SK-N-SH (cell line): ENCODE results near the gene SNED1.

Experiments used
- ELF1 ChIP-seq: IDR thresholded peaks from 2 replicates; pipeline ENCODE4 v1.4.0; 2012
- EP300 ChIP-seq, 2 experiments: IDR thresholded peaks; 2 replicates each; pipeline versions ENCODE4 v1.4.0 to v1.6.1; 2012; ENCODE audit warnings: borderline replicate concordance in 1 of 2, low read depth in 1 of 2, low read length in 1 of 2
- FOSL2 ChIP-seq: IDR thresholded peaks from 2 replicates; pipeline ENCODE4 v1.4.0; 2012; ENCODE audit warnings: low read depth, mild to moderate bottlenecking, moderate library complexity, borderline replicate concordance
- IRF3 ChIP-seq: fragments of 150-350 bp; IDR thresholded peaks from 2 replicates; pipeline ENCODE4 v1.6.1; 2016; ENCODE audit warnings: mild to moderate bottlenecking, low read depth, low read length
- NFIC ChIP-seq: IDR thresholded peaks from 2 replicates; pipeline ENCODE4 v1.4.0; 2012; ENCODE audit warnings: borderline replicate concordance
- REST ChIP-seq: IDR thresholded peaks from 2 replicates; pipeline ENCODE4 v1.6.1; 2012; ENCODE audit warnings: mild to moderate bottlenecking, low read depth, low read length, moderate library complexity
- SIN3A ChIP-seq: IDR thresholded peaks from 2 replicates; pipeline ENCODE4 v1.6.1; 2012; ENCODE audit warnings: low read depth, mild to moderate bottlenecking, low read length, moderate library complexity, borderline replicate concordance
- YY1 ChIP-seq: IDR thresholded peaks from 2 replicates; pipeline ENCODE4 v1.4.0; 2012; ENCODE audit warnings: low read depth, mild to moderate bottlenecking
- TF ChIP-seq, protein P1 (sequence below): fragments of 200-600 bp; sonication (generic); IDR thresholded peaks from 2 replicates; pipeline ENCODE4 v1.6.1; 2017; ENCODE audit warnings: antibody characterized with exemption, mild to moderate bottlenecking, moderate library complexity
- TF ChIP-seq, protein P2 (sequence below): IDR thresholded peaks from 2 replicates; pipeline ENCODE4 v1.4.0; 2012; ENCODE audit warnings: low read depth

DNA sequence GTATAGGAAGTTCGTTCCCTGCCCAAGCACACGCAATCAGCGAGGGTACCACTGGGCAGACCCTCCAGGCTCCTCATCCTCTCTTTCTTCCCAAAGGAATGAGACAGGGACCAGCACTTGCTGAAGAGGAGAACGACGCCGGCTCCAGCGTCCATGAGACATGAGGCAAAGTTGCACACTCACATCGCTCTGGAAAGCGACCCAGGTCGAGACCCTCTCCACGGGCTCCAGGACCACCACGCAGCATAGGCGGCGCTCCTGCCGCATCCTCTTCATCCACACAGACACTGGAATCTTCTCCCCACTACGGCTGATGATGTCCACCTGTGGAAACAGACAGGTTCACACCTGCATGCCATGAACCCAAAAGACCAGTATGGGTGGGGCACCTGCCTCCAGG is 140.1 kb downstream of the SNED1 start:
- TF ChIP-seq REST (no peak), FOSL2 (no peak), SIN3A (no peak), YY1 (no peak), NFIC (no peak), ELF1 (no peak), EP300 (IDR thresholded peaks at IDR 0.05; ENCODE audit: borderline replicate concordance in 1 of 2, low read depth in 1 of 2, low read length in 1 of 2) (no peak), IRF3 (no peak)
- TF ChIP-seq, protein P1, sequence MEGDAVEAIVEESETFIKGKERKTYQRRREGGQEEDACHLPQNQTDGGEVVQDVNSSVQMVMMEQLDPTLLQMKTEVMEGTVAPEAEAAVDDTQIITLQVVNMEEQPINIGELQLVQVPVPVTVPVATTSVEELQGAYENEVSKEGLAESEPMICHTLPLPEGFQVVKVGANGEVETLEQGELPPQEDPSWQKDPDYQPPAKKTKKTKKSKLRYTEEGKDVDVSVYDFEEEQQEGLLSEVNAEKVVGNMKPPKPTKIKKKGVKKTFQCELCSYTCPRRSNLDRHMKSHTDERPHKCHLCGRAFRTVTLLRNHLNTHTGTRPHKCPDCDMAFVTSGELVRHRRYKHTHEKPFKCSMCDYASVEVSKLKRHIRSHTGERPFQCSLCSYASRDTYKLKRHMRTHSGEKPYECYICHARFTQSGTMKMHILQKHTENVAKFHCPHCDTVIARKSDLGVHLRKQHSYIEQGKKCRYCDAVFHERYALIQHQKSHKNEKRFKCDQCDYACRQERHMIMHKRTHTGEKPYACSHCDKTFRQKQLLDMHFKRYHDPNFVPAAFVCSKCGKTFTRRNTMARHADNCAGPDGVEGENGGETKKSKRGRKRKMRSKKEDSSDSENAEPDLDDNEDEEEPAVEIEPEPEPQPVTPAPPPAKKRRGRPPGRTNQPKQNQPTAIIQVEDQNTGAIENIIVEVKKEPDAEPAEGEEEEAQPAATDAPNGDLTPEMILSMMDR = no peak
- TF ChIP-seq, protein P2, sequence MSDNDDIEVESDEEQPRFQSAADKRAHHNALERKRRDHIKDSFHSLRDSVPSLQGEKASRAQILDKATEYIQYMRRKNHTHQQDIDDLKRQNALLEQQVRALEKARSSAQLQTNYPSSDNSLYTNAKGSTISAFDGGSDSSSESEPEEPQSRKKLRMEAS = no peak
